Stimulated activated CD4-positive, alpha-beta T cell treated with anti-CD3 and anti-CD28 coated beads, Interleukin-2, amount 100 ng/mL, for 48 hours (primary cell): ENCODE data around the gene FXYD6.
A peak's percentile ranks its signal among the peaks of the same experiment; 100 is the strongest.

Experiments used
- DNase-seq, 2 donors: peaks; one replicate each; pipeline ENCODE4 v3.0.0-alpha.2; 2020

Gene FXYD6

DNA sequence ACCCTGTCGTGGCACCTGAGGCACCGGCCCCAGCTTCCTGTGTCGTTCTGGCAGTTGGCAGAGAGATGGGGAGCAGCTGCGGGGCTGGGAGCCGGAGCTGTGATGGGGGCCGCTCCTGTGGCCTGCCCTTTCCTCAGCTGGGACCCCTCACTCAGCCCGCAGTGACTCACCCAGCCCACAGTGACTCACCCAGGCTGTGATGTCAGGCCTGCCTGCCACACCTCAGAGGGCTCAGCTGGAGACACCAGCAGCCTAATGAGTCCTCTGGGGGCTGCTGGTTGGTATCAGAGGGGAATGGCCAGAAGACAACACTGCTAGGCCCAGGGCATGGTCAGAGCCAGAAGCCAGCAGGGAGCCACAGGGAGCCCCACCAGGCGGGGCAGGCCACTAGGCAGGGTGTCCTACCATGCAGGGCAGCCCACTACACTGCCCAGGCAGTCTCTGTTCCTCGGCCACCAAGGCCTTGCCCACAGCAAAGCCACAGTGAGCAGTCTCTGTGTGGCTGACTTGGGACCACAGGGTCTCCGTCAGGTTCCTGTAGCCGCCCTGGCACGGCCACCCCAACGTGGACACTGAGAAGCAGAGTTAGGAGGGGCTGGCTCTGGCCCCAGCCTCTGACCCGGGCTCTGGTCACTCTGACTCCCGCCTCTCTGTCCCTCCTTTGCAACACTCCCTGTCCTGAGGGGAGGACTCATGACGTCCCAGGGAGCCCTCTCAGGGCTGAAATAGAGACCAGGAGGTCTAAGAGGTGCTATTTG is 47.7 kb downstream of the FXYD6 start:
- DNase-seq: peak; percentile 68 to 70

DNA sequence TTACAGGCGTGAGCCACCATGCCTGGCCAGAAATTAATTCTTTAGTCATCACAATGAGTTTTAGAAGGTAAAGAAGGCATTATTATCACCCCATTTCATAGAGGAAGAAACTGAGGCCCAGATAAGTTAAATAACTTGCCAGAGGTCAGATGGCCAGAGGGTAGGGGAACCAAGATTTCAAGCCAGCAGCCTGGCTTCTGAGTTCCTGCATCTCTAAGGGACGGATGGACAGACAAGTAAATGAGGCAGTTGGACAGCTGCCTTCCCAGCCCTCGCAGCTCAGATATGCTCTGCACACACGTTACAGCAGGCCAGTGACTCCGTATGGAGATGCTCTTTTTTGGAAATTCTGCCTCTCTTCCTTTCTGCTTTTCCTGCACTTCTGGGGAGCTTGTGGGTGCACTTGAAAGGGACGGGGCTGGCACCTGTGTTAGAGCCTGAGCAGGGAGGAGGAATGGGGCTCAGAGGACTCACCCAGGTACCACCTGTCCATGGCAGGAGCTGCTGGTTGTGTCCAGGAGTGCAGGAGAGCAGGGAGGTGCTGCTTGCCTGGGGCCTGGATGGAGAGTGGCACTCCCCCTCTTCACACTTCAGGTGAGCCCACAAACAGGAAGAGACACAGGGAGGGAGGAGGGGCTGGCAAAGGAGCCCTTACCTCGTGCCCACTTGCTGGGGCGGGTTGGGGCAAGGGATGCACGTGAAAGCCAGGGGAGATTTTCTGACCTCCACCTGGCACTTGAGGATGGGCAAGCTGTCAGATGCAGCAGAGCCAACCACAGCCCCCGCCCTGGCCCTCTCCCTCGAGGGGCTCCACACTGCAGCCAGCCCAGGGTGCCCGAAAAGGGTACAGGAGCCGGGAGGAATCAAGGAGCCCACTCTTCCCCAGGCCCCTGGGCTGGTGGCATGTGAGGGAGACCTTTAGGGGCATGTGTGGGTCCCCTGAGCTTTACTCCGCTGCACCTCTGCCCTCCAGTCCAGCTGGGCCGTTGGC is 48.6 kb downstream of the FXYD6 start:
- DNase-seq: no peak

DNA sequence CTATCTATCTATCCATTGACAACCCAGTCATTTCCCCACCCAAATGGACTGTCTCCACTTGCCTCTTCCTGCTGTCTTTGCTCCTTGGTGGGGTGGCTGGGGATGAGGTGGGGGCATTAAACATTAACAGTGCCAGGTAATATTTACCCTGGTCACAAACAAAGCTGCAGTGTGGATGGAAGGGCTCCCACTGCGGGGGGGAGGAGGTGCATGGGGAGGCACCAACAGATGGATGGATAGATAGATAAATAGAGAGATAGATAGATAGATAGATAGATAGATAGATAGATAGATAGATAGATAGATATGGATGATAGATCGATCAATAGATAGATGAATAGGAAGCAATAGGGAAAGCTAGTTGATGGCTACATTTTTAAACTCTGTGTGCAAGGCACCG is 49.6 kb downstream of the FXYD6 start:
- no peak for DNase-seq

DNA sequence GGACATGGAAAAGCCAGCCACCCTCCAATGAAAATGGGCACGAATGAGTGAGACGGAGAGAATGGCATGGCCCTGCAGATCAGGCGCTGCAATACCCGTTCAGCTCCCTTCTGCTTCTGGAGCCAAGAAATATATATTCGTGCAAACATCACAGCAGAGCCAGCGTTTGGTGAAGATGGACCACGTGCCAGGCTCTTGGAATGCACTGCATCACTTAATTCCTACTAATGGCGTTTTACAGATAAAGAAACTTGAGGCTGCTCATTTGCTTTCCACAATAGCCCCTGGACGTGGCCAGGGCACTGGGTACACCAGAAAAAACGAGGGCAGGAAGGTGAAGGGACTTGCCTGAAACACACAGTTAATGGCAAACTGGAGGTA is 50.3 kb downstream of the FXYD6 start:
- no peak for DNase-seq

DNA sequence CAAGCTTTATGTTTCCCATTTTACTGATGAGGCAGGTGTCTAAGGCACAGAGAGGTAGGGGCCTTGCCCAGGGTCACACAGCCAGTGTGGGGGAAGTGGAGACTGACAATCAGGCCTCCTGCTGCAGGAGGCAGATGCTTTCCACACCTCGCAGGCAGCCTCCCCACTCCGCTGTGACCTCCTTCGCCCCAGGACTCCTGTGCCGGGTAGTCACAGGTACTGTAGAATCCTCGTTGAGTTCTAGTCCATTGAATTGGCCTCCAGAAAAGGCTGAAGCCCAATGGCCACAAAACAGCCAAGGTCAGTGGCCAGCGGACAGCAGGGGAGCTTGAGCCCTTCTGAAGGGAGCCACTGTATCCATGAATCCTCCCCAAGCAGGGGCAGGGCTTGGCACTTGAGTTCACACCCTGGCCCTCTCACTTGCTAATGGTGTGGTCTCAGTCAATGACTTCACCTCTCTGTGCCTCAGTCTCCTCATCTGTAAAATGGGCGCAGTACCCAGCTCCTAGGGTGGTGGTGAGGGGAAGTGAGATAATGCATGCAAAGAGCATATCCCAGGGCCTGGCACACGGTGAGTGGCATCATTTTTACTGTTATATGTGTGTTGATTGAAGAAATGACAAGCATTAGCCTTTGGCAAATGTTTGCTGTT is 50.8 kb downstream of the FXYD6 start:
- no peak for DNase-seq

DNA sequence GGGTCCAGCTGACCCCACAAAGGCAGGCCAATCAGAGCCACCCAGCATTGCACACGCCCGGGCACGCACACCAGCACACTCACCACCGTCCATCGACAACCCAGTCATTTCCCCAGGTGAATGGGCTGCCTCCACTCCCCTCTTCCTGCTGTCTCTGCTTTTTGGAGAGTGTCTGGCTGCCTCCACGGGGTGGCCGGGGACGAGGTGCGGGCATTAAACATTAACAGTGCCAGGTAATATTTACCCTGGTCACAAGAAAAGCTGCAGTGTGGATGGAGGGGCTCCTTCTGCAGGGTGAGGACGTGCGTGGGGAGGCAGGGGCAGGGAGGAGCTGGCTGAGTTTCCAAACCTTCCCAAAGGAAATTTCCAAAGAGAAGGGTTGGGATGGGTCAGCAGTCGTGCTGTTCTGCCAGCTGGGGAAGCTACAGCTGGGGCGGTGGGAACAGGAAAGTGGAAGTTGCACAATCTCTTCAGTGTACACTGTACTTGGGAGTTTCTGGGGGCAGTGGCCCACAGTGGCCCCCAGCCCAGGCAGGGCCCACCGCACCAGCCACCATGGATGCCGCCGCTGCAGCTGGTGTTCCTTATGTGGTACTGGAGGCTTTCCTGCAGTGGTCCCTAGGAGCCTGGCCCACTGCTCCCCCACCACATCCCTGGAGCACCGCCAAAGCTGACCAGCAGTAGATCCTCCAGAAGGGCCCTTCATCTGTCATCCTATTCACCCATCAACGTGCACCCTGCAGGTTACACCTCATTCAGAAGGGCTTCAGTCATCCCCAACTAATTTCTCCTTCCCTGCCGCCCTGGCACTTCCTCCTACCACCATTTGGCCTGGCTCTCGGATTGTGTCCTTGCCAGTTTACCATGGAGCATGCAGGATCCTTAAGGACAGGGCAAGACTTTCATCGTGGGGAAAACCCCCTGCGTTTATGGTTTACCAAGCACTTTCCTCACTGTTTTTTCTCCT is 51.6 kb downstream of the FXYD6 start, which contains the start of gene FXYD2:
FXYD2 (minus strand) TSS at position 174 of the 967 bp plus-strand sequence; CDS start at position 108, 66 bp downstream.
- no peak for DNase-seq

DNA sequence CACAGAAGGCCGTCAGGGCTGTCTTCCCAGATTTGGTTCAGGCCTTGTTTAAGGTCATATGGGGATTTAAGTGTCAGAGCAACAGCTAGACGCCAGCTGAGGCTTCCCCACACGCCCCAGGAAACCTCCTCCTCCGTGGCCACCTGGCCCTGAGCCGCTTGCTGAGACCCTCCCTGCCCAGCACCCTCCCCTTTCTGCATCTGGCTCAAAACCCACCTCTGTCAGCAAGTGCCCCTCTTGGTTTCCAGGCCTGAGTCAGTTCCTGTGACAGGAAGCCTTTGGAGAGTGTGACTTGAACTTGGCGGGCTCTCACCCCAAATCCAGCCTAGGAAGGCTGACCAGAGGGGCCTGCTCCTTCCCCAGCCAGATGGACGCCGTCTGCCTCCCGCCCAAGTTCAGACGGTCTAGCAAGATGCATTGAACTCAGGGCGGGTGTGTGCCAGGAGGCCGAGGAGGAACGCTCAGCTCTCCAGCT is 52.5 kb downstream of the FXYD6 start:
- no peak for DNase-seq

DNA sequence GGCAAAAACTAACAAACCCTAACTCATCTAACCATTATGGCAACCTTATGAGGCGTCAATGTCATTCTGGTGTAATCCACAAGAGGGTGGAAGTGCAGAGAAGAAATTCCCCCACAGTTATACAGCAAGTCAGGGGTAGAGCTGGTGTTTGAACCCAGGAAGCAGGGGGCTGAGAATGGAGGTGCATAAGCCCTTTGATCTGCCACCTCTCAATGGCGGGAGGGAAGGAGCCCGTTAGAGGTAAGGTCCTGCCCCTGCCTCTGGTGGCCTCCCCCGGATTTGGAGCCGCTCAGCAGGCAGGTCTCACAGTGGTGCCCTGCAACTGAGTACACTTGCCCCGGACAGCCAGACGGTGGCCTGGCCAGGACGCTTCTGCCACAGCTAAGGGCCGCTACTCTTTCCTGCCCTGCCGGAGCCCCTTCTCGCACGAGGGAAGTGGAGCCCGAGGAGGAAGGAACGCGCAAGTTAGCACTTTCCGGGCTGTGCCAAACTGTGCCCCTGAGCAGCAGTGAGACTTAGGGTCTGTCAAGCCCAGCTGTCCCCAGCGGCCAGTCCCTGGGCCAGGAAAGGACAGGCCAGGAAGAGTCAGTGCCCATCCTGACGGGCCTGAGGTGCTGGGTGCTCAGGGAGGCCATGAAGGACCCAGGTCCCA is 53.0 kb downstream of the FXYD6 start:
- no peak for DNase-seq

DNA sequence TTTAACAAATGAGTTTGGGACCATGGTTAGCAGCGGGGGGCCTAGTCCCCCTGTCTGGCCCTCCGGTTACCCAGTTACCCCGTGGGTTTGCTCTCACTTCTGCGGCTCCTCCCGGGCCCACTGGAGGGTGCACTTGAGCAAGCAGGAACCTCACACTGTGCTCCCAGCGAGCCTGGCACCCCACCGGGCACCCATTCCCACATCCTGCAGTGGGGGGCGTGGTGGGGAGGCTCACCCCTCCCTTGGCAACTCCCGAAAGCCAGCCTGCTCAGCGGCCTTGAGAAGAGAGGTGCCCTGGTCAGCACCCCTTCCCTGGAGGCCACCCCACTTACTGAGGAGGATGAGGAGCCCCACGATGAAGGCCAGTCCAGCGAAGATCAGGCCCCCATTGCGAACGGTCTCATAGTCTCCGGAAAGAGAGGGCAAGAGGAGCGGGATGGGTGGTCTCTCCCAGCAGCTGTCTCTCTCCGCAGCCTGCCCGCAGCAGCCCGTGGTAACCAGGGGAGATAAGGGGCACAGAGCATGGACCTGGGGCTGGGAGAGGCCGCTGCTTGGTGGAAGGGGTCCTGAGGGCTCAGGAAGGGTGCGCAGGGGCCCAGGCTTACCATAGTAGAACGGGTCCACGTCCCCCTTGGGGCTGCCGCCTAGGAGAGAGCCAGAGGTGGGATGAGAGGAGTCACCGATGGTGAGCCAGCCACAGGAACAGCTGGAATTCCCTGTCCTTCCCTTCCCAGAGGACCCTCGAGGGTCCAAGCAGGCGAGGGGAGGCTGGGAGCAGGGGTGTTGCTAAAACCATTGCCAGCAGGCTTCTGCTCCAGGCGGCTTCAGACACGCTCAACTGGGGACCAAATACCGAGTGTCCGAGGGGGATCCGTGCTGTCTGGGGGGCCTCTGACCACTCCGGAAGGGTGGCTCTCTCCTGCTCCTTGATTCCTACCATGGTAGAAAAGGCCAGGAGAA is 54.1 kb downstream of the FXYD6 start:
- peak in 1 of 2 donors; percentile 58 for DNase-seq

DNA sequence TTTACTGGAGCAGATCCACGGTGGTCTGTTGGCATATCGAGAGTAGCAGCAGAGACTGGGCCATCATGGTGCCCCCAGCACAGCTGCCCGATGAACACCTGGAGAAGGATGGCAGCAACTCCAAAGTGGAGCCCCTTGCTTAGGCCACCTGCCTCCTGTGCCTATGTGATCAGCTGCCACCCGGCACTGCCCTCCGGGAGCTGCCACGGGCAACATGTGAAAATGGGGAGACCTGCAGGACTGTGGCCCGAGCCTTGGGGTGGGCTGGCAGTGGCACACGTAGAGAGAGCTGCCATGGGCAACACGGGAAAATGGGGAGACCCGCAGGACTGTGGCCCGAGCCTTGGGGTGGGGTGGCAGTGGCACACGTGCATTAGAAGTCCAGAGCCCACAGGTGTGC is 55.0 kb downstream of the FXYD6 start:
- DNase-seq: no peak

DNA sequence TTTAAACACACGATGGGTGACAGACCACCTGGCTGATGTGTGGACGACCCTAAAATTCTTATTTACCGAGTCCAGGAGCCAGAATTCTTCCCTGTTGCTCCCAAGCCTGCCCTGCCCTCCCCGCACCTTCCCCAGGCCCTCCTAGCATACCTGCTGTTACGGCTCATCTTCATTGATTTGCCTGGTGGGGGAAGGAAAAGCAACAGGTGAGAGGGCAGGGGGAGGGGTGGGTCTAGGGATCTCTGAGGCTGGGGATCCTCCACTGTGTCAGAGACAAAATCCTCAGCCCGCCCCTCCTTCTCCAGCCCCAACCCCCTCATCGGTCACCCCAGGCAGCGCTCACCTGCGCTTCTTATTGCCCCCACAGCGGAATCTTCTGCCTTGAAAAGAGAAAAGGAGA is 55.9 kb downstream of the FXYD6 start:
- DNase-seq: no peak

DNA sequence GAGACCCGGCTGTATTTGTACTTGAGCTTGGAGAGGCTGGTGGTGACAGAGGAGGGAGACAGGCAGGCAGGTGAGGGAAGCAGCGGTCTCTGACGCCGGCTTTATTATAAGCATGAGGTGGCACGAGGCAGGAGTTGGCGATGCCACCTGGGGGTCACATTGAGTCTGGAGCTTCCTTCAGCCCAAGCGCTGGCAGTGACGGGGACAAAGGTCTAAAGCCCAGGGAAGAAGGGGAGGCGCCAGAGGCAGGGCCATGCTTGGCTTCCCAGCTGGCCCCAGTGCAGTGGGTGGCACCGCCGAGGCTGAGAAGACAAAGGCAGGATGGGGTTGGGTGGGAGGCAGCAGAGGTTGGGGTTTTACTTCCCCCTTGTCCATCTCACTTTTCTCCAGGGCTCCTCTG is 56.4 kb downstream of the FXYD6 start:
- no peak for DNase-seq

DNA sequence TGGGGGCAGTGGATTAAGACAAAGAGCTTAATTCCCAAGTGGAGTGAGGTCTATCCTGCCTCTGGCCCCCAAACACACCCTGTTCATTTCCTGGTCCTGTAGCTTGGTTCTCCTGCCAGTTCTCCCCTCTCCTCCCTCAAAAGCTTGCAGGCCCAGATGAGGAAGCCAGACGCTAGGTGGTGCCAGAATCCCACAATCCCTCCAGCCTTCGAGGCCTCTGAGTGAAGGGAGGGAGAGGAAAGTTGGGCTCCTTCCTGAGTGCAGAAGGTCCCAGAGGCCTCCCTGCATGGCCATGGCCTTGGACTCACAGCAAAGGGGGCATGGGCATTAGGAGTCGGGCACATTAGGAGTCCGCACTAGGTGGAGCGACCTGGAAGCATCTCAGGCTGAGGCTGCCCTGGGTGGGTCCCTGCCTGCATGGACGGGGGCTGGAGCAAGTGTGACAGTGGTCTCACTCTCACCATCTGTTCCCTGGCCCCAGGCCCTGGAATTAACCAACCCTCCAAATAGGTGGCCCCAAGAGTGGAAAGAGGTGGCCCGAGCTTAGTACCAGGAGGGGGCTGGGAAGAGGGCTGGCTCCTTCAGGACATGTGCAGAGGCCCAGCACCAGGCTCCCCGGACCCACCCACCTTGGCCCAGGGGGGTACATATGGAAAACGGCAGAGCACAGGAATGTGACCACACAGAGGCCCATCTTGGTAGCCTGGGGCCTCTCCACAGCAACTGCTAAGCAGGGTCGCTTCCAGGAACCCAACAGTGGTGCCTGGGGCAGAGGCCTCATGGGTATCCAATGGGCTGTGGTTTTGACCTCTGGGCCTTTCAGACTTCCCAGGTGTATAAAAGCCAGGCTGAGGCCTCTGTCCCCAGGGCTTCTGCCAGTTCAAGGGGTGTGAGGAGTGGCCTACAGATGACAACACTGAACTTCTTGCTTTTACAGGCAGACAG is 57.1 kb downstream of the FXYD6 start:
- no peak for DNase-seq

DNA sequence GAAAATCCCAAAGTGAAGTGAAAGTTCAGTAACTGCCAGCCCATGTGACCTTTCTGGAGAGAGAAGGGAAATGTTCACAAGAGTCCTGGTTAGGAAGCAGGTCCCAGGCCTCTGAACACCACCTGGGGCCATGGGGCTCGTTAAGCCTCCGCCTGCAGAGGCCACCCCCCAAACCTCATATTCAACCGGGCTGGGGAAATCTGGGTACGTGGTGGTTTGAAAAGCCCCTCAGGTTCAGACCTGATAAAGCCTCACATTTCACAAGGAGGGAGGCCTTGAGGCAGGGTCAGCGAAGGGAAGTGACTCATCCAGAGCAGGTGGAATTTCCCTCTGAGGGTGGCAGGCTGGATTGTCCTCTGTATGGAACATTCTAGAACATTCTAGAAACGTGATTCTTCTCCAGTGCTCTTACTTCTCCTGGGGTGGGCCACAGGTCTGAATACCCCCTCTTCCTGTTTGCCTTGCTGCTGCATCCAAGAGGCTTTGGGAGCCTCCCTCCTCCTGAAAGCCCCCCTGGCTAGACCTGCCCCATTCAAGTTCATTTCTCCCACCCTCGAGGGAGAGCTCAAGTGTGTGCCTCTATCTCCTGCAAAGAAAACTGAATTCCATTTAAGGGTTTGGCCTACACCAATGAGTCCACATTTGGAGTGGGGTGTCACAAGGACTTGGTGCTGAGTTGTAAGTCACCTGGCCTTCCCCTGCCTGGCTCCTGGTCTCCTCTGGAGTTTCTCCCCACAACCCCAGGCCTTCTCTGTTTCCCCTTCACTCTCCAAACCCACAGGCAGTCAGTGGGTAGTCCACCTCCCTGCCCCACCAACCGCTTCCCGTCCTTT is 58.2 kb downstream of the FXYD6 start:
- peak; percentile 30 to 40 for DNase-seq

DNA sequence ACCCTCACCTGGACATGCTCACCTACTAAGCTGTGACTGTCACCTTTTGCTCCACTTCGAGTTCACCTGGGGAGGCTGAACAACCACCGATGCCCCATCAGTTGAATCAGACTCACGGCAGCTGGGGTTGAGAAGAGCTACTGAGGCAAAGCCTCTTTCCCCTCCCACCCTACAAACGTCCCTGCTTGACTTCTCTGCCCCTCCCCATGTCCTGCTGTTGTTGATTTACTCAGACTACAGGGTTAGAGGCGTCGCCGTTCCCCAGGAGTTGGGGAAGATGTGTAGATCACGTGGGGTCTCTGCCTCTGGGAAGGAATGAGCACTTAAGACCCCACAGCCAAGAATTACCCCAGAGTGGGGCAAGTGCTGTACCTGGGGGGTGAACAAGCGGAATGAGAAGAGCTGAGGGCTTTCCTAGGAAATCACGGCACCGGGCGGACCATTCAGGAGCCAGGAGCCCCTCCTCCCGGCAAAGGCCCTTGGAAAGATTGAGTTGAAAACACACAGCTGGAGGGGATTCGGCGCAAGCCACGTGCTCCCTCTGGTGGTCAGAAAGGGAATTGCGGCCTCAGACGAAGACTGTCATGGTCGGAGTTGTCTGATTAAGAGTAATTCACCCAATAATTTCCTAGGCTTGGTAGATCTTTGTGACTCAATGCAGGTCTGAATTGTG is 59.0 kb downstream of the FXYD6 start:
- peak; percentile 91 to 96 for DNase-seq

DNA sequence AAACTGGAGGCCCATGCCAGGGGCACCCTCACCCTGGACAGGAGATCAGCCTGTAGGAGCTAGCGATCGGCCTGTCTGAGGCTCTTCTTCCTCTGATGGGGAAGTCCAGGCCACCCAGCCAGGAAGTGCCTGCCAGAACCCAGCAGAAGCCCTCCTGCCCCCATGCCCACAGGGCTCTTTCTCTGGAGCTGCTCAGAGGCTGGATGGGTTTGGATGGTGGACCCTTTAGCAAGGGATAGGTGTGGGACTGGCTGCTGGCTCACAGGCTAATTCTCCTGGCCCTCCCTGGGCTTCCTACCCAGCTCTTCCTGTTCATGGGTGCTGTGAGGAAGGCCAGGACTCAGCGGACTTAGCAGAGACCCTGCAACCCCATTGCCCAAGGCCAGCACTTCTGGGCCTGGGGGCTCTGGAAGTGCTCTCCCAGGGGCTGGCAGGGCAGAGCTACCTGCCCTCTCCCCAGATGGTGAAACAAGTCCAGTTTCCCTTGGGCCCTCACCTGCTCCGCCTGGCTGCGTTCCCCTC is 59.6 kb downstream of the FXYD6 start:
- DNase-seq: no peak

DNA sequence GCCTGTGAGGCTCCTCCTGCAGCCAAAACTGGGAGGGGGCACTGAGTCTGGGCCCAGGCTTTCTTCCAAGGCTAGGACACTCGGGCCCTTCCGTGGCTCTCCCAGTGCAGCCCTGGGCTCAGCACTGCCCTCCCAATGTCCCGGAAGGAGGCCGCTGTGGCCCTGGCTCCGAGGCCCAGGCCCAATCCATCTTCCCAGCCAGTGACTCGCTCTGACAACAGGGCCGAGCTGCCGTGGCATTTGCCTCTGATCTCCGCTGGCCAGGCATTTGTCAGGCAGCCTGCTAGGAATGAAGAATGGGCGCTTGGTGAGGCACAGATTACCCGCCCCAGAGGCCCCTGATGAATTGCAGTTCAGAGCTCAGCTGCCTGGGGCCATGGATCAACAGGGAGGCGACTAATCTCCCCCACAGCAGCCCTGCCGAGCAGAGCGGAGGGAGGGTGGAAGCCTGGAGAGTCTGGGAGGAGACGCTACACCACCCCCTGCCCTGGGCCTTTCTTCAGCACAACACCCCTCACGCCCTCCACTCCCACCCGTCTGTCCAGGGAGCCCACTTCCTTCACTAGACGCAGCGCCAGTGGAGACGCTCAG is 60.2 kb downstream of the FXYD6 start:
- no peak for DNase-seq
